Bronchial epithelial cell (primary cell): ENCODE results near the gene PTGFRN. TPM values are rescaled to one million over a fixed set of nuclear protein-coding genes. Genes with fewer than 3 reads are reported as not detected.

ENCODE experiments used
- DNase-seq: peaks from one replicate; pipeline ENCODE4 v3.0.0-alpha.2; 2010; ENCODE audit warnings: low read depth
- FAIRE-seq: peaks from 2 replicates; lab custom pipeline; 2011; peaks lifted over from hg19 to GRCh38; lab: Jason Lieb, UNC
- H3K27me3 ChIP-seq: 2 replicates; pipeline ENCODE4 v1.5.1; 2011; ENCODE audit warnings: low read length; ENCODE audit not compliant: control insufficient read depth, insufficient read depth
- H3K36me3 ChIP-seq: 2 replicates; pipeline ENCODE4 v1.5.1; 2011; ENCODE audit warnings: low read length; ENCODE audit not compliant: control insufficient read depth, insufficient read depth
- H3K4me3 ChIP-seq: 2 replicates; pipeline ENCODE4 v1.5.1; 2011; ENCODE audit warnings: mild to moderate bottlenecking, low read depth, low read length, control low read depth
- total RNA-seq: library from RNA; depleted of rRNA; stranded (reverse); fragments of >200 nt; gene quantifications from 2 replicates; pipeline ENCODE4 v1.2.1, GENCODE V29; 2014
- TF ChIP-seq, protein P1 (sequence below): IDR thresholded peaks from 2 replicates; pipeline ENCODE4 v1.5.1; 2011; ENCODE audit warnings: mild to moderate bottlenecking, moderate library complexity, low read length, control low read depth, inconsistent platforms; ENCODE audit not compliant: insufficient read depth, severe bottlenecking

PTGFRN gene
- total RNA-seq, 1 donor from 2014 or later, result 89.2 TPM

DNA sequence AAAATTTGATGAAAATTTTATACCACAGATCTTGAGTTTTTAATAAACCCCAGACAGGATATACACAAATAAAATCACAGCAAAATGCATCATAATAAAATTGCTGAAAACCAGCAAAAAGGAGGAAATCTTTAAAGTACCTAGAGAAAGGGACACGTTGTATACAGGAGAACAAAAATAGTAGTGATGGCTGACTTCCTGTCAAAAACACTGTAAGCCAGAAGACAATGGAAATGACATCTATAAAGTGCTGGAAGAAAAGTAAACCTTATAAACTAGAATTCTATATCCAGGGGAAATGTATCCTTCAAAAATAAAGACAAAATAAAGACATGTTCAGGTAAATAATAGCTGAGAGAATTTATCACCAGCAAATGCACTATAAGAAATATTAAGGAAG, 14.6 kb upstream of the PTGFRN start:
- H3K27me3 ChIP-seq, result no peaks in the 10 kb centered on the region
- TF ChIP-seq, protein P1, sequence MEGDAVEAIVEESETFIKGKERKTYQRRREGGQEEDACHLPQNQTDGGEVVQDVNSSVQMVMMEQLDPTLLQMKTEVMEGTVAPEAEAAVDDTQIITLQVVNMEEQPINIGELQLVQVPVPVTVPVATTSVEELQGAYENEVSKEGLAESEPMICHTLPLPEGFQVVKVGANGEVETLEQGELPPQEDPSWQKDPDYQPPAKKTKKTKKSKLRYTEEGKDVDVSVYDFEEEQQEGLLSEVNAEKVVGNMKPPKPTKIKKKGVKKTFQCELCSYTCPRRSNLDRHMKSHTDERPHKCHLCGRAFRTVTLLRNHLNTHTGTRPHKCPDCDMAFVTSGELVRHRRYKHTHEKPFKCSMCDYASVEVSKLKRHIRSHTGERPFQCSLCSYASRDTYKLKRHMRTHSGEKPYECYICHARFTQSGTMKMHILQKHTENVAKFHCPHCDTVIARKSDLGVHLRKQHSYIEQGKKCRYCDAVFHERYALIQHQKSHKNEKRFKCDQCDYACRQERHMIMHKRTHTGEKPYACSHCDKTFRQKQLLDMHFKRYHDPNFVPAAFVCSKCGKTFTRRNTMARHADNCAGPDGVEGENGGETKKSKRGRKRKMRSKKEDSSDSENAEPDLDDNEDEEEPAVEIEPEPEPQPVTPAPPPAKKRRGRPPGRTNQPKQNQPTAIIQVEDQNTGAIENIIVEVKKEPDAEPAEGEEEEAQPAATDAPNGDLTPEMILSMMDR, result no peak
- no peaks in the 10 kb centered on the region for H3K36me3 ChIP-seq
- FAIRE-seq (no peak), DNase-seq (no peak)
- no peak overlapping the region for H3K4me3 ChIP-seq

DNA sequence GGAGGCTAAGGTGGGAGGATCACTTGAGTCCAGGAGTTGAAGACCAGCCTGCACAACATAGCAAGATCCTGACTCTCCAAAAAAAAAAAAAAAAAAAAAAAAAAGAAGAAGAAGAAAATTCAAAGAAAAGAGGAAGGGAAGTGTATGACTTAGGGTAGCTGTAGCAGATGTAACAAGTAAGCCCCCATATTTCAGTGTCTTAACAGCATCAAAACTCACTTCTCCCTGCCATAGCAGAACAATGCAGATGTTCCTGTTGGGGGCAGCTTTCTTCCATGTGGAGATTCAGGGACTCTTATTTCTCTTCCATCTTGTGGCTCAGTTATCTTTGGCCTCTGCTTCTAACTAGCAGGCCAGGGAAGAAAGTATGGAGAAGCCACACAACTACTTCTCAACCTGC, 10.2 kb upstream of the PTGFRN start:
- TF ChIP-seq, protein P1, result no peak

DNA sequence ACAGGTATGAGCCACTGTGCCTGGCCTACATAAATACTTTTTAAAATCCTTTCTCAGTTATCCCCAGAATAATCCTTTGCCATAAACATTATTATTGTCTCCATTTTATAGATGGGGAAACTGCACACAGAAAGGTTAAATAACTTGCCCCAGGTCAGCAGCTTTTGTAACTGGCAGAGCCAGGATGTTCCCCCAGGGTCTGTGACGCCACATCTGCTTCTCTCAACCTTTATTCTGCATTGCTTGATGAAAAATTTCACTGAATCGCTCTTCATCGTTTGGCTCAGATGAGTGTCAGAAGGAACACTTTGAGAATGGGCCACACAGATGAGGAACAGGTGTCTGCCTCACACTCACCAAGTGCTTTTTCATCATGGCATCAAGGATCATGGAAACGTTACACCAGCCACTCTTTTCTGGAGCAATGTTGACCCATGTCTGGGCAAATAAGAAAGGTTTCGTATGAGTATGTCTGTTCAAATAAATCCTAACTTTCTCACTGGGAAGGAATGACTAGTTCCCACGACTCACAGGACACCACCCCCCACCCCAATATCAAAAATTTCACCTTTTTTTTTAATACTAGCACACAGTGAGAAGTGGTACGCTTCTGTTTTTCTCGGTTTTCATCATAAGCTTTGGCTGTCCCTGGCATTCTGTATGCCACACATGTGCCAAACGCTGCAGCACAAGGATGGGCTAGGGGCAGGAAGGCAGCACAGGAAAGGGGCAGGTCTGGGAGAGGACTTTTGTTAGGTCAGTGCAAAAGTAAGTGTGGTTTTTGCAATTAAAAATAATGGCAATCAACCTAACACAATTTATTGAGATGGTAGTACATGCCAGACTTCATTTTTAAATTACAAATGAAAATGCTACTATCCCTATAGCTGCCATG, 9.0 kb upstream of the PTGFRN start:
- no peaks in the 10 kb centered on the region for H3K36me3 ChIP-seq
- FAIRE-seq (no peak), DNase-seq (no peak)
- H3K4me3 ChIP-seq, result no peak overlapping the region
- TF ChIP-seq, protein P1, result no peak
- no peaks in the 10 kb centered on the region for H3K27me3 ChIP-seq

More for the DNA sequence above, 10.2 kb upstream of the PTGFRN start:
- H3K27me3 ChIP-seq, result no peaks in the 10 kb centered on the region
- no peak for FAIRE-seq
- DNase-seq, result no peak
- no peaks in the 10 kb centered on the region for H3K36me3 ChIP-seq
- H3K4me3 ChIP-seq, result no peak overlapping the region

DNA sequence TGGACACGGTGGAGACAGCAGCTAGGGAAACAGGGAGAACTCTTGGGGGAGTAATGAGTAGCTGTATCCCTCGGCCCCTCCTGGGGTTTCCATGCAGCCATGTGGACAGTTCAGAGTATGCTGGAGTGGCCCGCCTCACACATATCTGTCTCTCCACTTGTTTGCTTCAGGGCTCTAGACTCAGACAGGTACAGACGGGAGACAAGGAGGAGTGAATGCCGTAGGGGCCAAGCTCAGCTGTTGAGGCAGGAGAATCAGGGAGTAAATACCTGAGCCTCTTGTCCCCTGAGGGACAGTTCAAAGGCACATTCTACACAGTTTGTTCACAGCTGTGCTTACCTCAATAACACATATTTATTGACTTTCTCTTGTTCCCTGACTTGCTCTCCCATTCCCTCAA, 7.7 kb upstream of the PTGFRN start:
- TF ChIP-seq, protein P1, result no peak
- Histone ChIP-seq H3K4me3 (no peak overlapping the region), H3K36me3 (no peaks in the 10 kb centered on the region), H3K27me3 (no peaks in the 10 kb centered on the region)
- DNase-seq (no peak), FAIRE-seq (no peak)

DNA sequence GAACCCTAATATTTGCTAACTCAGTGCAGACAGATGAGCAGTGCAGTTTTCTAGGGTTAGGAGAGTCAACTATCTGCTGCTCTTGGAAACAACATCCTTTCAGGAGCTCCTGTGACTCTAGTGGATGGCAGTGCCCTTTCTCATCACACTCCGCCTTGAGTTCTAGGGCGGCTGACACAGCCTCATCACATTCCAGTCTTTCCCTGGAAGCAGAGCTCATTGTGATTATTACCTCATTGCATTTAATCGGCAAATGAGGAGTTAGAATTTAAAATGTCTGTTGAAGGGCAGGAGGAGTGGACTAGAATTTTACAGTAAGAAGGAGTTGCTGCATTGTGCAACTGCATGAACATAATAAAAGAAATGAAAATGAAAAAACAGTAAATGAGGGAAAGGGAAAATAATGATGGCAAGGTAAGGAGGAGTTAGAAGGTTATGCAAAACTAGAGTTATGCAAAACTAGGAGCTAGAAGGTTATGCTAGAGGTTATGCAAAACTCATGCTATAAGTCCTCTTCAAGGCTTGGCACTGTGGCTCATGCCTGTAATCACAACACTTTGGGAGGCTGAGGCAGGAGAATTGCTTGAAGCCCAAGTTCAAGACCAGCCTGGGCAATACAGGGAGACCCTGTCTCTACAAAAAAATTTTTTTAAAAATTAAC, 6.9 kb upstream of the PTGFRN start:
- no peaks in the 10 kb centered on the region for H3K27me3 ChIP-seq
- no peak overlapping the region for H3K4me3 ChIP-seq
- DNase-seq, result no peak
- no peak for FAIRE-seq
- TF ChIP-seq, protein P1, result no peak
- no peaks in the 10 kb centered on the region for H3K36me3 ChIP-seq
